HG02943 (cell line): ENCODE data around the gene MAP1S.
"Not testable (repeated sequence)": the region's sequence is repeated elsewhere in the genome, so short reads cannot be mapped to it uniquely, and the experiment has no call there.

Experiments used
- ATAC-seq: cut with Tn5 transposase; IDR thresholded peaks from one replicate; pipeline ENCODE4 v1.9.1; 2021; ENCODE audit warnings: mild to moderate bottlenecking, low read depth, moderate library complexity; ENCODE audit not compliant: unreplicated experiment

Gene MAP1S

DNA sequence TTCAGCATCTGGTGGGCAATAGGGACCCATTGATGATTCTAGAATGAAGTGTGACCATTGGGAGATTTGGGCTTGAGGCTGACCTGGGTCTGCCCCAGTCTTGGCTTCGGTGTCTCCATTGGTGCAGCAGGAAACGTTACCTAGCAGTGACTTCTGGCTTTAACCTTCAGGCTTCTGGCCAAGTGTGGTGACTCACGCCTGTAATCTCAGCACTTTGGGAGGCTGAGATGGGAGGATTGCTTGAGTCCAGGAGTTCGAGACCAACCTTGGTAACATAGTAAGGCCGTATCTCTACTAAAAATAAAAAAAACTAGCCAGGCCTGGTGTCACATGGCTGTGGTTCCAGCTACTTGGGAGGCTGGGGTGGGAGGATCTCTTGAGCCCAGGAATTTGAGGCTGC, 39.2 kb downstream of the MAP1S start:
- no peak for ATAC-seq

DNA sequence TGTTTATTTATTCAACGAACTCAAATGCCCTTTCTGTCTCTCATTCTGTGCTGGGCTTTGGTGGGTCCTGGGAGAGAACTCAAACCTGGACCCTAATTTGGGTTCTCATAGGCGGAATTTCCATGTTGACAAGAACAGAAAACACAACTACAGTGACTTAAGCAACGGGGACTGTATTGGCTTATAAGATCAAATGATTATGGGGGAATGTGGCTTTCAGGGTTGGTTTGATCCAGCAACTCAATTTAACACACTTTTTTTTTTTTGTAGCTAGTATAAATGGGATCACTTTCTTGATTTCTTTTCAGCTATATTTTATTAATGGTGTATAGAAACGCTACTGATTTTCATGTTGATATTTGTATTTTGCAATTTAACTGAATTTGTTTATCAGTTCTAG, 41.9 kb downstream of the MAP1S start:
- no peak for ATAC-seq

DNA sequence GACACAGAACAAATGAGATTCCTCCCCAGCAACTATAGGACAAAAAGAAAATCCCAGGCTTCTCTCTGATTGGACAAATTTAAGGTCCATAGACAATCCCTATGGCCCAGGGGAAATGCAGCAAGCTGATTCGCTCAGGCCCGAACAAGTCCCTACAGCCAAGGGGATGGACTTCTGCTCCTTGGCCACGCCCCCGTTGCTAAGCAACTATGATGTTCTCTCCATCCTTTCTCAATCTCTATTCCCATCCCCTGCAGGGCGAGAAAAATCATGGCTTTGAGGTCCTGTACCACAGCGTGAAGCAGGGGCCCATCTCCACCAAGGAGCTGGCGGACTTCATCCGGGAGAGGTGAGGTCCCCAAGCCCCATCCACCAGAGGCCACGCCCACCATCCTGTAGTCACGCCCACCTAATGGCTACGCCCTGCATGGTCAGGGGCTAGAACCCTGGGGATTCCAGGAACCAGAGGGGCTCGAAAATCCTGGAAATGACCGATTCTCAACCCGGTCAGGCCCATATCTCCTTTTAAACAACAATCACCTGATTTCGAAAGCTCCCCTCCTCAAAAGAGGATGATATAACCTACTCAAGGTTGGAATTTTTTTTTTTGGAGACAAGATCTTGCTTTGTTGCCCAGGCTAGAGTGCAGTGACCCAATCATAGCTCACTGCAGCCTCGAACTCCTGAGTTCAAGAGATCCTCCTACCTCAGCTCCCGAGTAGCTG, 43.4 kb downstream of the MAP1S start:
- ATAC-seq: no peak

DNA sequence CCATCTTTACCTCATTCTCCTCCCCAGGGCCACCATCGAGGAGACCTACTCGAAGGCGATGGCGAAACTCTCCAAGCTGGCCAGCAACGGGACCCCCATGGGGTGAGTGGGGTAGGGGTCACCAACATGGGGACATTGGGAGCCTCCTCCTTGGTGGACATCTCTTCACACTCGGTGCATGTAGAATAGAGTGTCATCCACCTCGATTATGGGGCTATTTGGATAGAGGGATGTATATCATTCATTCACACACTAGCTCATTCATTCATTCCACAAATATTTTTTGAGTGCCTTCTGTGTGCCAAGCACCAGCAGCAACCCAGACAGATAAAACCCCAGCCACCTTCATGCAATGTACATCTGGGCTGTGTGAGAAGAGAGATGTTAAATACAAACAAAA, 45.1 kb downstream of the MAP1S start:
- no peak for ATAC-seq

DNA sequence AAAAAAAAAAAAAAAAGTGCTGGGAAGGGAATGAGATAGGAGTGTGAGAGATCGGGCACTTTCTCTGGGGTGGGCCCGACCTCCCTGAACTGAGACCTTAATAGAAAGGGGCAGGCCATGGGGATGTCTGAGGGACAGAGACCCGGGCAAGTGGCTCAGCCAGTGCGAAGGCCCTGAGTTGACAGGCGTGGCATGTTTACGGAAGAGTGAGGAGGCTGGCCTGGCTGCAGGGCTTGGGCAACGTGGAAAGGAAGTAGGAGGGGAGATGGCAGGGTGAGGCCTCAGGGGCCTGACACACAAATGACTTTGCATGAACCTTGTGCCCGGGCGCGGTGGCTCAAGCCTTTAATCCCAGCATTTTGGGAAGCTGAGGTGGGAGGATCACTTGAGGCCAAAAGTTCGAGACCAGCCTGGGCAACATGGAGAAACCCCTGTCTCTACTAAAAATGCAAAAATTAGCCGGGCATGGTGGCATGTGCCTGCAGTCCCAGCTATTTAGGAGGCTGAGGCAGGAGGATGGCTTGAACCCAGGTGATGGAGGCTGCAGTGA, 45.9 kb downstream of the MAP1S start:
- ATAC-seq: no peak

DNA sequence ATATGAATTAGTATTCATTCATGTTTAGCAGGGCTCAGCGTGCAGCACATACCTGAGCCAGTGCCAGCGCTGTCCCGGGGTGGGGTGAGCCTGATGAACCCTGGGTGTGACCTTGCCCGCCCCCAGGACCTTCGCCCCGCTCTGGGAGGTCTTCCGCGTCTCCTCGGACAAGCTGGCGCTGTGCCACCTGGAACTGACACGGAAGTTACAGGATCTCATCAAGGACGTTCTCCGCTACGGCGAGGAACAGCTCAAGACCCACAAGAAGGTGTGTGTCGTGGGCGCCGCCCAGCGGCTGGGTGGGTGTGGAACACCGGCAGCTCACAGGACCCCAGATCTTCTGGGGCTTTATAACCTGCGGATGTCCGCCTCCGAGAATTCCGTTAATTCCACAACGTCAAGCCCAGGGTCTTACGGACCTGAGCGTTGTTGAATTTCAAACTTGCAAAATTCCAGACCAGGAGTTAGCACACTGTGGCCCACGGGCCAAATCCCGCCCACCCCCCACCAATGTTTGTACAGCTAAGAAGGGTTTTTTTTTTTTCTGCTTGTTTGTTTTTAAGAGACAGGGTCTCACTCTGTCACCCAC, 47.4 kb downstream of the MAP1S start:
- ATAC-seq: no peak

DNA sequence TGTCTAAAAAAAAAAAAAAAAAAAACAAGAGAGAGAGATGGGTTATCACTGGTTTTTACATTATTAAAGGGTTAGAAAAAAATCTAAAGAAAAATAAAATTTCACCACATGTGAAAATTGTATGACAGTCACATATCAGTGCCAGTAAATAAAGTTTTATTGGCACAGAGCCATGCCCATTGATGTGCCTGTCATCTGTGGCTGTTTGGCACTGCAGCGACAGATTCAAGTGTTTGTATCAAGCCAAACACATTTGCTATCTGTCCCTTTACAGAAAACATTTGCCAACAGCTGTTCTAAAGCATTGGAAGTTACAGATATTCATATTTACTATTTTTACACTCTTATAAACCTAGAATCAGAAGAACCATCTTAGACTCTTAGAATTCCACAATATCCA, 48.3 kb downstream of the MAP1S start:
- no peak for ATAC-seq

DNA sequence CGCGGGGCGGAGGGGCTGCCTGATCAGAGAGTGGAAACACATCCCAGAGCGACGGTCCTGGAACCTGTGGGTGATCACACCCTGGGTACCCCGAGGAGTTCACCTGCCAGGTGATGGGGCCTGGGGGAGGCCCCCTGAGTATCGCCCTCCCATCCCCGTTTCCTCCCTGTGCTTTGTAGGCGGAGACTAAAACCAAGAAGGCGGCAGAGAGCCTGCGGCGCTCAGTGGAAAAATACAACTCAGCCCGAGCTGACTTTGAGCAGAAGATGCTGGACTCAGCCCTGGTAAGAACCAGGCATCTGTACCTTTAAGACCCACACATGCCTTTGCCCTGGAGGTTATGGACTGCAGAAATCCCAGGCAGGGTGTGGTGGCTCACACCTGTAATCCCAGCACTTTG, 51.3 kb downstream of the MAP1S start:
- ATAC-seq: no peak

DNA sequence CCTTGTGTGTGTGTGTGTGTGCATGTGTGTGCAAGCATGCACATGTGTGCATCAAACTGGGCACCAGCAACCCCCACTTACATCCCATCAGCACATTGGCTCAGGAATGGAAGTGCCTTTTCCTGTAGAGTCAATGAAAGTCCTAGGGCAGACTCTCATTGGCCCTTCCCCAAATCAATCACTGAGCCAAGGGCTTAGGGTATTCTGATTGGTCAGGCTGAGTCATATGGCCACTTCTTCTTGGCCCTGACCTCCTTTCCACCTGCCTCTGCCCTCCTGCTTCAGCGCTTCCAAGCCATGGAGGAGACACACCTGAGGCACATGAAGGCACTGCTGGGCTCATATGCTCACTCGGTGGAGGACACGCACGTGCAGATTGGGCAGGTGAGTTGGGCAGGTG, 52.9 kb downstream of the MAP1S start:
- ATAC-seq: no peak

DNA sequence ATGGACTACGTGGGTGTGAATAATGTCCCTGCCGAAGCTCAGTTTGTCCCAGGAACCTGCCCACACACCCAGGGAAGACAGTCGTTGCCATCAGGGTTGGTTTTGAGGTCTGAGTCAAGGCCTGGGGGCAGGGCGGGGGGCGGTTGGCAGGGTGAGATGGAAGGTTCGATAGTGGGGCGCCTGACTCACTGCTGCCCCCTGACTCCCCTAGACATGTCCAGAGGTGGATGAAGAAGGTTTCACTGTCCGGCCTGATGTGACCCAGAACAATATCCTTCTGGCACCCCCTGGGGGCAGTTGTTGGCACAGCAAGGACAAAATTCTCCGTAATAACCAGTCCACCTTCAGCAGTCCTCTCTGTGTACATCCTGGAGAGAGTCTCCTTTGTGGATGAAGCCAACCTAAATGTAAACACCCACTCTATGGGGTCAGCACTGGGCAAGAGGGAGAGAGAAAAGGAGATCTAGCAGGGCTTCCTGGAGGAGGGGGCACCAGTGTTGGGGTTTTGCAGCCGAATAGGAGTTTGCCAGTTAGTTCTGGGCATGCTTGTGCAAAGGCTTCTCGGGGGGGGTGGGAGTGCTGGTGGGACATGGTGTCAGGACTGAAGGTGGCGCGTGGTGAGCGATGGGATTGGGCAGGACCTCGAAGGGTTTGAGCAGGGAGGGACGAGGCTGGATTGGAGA, 56.1 kb downstream of the MAP1S start:
- ATAC-seq: no peak

DNA sequence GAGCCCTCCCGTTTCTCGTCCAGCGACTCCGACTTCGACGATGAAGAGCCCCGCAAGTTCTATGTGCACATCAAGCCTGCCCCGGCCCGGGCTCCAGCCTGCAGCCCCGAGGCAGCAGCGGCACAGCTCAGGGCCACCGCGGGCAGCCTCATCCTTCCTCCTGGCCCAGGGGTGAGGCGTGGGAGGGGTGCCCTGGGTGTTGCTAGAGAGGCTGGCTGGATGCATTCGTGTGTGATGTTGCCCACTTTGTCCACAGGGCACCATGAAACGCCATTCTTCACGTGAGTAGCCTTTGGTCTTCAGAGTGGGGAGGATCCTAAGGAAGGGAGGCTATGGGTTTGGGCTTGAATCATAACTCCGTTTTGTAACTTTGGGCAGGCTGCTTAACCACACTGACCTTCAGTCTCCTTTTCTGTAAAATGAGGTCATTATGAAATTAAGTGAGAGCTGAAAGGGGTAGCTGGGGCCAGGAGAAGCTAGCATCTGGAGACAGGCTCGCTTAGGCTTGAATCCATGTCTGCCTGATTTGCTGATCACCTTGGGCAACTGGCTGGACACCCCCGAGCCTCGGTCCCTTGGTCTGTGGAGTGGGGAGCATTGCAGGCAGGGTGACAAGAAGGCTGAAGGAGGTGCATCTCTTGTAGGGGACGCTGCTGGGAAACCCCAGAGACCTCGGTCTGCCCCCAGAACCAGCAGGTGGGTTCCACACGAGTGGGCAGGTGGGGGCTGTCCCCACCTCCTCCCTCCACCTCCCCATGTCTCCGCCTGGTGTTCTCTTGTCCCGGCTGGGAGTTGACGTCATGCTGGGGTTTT, 56.9 kb downstream of the MAP1S start:
- peak; percentile 73 for ATAC-seq

DNA sequence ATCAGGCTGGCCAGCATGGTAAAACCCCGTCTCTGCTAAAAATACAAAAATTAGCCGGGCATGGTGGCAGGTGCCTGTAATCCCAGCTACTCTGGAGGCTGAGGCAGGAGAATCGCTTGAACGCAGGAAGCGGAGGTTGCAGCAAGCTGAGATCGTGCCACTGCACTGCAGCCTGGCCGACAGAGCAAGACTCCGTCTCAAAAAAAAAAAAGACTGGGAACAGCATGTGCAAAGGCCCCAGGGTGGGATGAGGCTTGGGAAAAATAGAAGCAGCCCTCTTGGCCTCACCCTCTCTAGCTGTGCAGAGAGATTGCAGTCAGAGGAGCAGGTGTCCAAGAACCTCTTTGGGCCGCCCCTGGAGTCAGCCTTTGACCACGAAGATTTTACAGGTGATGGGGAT, 58.6 kb downstream of the MAP1S start:
- not testable (repeated sequence) for ATAC-seq

DNA sequence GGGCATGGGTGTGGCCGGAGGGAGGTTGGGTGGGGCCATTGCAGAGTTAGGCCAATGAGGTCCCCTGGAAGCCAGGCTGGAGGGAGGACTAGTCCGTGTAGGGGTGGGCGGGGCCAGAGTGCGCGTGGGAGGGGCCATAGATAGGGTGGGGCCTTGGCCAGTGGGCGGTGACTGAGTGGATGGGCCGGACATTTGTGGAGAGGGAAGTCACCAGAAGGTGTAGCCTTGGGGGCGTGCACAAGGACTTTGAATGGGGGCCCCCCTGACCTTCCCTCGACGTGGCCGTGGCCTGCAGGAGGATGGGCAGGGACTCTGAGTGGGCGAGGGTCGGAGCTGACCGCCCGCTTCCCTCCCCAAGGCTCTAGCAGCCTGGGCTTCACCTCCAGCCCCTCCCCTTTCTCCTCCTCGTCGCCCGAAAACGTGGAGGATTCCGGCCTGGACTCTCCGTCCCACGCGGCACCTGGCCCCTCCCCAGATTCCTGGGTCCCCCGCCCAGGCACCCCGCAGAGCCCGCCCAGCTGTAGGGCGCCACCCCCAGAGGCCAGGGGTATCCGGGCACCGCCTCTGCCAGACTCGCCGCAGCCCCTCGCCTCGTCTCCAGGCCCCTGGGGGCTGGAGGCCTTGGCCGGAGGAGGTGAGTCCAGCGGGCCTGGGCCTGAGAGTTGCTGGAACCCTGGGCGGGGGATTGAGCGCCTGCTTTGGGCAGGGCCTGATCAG, 59.1 kb downstream of the MAP1S start:
- no peak for ATAC-seq

DNA sequence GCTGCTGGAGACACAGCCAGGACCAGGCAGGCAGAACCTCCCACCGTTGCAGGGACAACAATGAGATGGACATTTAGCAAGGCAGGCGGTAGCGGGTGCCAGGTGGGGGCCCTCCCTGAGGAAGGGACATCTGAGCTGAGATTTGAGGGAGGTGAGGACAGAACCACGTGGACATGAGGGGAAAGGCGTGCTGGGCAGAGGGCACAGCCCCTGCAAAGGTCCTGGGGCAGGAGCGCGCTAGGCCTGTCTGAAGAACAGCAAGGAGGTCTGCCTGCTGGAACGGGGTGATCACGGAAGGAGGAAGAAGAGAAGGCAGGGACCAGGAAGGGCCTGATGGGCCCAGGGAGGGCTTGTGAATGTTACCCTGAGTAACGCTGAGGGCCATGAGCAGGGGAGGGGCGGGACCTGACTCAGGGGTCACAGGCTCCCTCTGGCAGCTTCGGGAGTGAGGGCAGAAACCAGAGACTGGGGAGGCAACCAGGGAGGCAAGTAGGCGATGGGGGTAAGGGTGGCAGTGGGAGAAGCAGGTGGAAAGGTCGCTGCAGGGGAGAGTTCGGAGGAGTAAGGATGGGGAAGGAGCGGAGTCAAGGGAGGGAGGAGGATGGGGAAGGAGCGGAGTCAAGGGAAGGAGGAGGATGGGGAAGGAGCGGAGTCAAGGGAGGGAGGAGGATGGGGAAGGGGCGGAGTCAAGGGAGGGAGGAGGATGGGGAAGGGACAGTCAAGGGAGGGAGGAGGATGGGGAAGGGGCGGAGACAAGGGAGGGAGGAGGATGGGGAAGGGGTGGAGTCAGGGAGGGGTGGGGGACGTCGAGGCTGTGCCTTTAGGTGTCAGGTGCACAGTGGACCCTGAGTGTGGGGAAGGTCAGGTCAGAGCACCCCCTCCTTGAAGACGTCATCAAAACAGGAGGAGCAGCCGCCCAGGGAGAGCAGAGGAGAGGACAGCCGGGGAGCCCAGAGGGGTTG, 60.0 kb downstream of the MAP1S start:
- no peak for ATAC-seq

DNA sequence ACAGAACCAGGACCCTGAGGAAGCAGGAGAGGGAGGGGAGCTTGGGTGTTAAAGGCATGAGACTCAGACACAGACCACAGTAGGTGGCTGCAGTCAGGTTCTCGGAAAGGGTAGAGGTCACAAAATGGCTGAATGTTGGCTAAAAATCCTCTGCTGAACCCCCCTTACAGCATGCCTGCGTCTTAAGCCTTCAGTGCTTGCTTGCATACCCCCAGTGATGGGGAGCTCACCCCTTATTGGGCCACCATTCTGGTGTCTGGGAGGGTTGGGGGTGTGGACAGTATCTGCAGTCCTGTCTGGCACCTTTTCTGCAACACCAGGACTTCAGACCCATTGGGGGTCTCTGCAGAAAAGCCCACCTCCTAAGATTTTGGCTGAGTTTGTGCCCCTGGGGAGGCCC, 61.5 kb downstream of the MAP1S start:
- ATAC-seq: no peak

DNA sequence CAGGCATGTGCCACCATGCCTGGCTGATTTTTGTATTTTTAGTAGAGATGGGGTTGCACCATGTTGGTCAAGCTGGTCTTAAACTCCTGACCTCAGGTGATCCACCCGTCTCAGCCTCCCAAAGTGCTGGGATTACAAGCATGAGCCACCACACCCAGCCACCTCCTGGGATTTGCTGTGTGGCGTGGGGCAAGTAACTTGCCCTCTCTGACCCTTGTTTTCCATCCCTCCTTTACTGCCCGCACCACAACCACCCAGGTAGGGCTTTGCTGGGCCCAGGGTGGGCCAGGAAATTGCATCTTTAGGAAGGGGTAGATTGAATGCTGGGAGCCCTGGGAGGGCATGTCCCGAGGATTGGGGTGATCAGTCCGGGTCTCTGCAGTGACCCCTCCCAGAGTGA, 64.4 kb downstream of the MAP1S start:
- not testable (repeated sequence) for ATAC-seq
